LNCAP (cell line): ENCODE measurements around the gene ITGA1.

ENCODE experiments used
- TF ChIP-seq, protein P1 (sequence below): fragments of 450-650 bp; IDR thresholded peaks from 2 replicates; pipeline ENCODE4 v1.5.1; 2017; ENCODE audit warnings: mild to moderate bottlenecking

ITGA1 gene

DNA sequence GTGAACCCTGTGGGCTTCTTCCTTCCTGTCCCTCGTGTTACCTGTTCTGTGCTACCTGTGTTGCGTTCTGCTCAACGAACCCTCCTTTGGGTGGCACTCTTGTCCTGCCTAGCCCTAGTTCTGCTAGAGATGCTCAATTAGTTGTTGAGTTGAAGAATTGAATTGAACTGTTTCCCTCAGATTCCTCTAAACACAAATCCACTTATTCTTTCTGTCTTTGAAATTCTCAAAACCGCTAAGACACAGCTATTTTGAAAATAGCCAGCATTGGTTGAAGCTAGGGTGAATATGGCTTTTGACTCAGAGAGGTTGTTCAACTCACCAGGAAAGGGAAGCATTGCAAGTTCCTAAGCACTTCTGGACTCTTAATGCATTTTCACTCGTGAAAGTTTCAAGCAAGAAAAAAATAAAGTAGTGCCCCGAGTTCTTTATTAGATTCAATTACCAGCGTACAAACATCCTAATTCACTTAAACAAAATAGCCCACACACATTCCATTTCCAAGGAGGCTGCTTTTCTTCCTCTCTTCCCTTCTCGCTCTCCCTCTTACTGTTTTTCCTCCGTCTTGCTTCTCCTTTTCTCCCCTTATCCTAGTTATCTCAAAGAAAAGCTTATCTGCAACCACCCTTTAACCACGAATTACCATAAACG, 642 bp upstream of the ITGA1 start:
- TF ChIP-seq, protein P1, sequence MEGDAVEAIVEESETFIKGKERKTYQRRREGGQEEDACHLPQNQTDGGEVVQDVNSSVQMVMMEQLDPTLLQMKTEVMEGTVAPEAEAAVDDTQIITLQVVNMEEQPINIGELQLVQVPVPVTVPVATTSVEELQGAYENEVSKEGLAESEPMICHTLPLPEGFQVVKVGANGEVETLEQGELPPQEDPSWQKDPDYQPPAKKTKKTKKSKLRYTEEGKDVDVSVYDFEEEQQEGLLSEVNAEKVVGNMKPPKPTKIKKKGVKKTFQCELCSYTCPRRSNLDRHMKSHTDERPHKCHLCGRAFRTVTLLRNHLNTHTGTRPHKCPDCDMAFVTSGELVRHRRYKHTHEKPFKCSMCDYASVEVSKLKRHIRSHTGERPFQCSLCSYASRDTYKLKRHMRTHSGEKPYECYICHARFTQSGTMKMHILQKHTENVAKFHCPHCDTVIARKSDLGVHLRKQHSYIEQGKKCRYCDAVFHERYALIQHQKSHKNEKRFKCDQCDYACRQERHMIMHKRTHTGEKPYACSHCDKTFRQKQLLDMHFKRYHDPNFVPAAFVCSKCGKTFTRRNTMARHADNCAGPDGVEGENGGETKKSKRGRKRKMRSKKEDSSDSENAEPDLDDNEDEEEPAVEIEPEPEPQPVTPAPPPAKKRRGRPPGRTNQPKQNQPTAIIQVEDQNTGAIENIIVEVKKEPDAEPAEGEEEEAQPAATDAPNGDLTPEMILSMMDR = peak; percentile 66

DNA sequence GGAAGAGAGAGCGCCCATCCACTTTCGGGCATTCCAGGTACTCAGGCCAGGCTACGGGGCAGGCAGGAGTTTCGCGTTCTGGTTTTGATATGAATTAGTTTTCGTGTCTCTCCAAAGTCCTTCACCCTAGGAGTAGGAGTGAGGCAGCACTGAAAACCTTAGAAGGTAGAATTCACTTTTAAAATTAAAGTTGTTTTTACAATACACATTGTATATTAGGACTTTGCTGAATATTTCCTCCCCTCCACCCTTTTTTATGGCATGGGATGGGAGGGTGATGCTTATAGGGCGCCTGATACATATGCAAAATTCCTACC, 747 bp downstream of the ITGA1 start:
- TF ChIP-seq, protein P1 = no peak

DNA sequence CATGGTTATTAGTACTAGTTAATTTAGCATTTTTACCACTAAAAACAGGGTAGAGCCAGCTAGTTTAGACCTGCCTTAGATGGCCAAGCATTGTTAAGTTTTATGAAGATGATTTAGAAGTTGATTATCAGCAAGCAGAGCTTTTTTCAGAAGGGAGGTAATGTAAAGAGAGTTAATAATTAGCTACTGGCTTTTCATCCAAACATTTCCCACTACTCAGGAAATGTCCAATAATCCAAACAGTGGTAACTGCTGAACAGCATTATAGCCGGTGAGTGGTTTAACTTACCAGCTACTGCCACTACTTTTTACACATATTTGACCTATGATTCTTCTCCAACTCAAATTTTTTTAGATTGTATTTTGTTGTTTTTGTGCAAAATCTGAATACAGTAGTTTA, 1.7 kb downstream of the ITGA1 start:
- TF ChIP-seq, protein P1 = no peak

DNA sequence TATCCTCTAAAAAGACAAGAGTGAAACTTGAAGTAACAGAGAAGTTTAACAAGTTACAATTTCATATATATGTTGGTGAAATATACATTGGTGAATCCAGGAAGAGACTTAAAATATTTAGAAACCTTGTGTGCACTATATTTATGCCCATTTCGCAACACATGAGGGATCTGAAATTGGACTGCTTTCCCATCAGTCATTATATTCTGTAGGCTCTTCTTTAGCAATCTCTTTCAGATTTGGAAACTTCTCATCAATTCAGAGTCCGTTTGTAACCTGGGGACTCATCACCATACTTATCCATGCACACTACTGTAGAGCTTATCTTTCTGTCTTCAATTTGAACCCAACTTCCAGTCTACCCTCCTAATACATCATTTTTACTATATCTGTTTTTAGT, 2.1 kb downstream of the ITGA1 start:
- TF ChIP-seq, protein P1 = no peak

DNA sequence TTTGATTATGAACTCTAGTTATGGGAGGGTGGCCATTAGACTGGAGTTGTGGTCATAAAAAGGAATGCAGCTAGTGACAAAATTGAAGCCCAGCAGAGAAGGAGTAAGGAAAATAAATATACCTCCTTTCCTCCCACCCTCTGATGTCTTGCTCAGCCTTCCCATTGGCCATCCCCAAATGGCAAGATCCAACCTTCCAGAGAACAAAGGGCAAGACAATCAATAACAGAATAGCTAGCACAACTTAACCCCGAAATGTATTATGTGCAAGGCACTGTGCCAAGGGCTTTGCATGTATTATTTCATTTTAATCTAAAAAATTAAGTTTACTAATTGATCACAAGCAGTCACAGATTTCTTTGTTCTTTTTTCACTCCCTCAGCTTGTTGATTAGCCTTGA, 3.6 kb downstream of the ITGA1 start:
- TF ChIP-seq, protein P1 = no peak

DNA sequence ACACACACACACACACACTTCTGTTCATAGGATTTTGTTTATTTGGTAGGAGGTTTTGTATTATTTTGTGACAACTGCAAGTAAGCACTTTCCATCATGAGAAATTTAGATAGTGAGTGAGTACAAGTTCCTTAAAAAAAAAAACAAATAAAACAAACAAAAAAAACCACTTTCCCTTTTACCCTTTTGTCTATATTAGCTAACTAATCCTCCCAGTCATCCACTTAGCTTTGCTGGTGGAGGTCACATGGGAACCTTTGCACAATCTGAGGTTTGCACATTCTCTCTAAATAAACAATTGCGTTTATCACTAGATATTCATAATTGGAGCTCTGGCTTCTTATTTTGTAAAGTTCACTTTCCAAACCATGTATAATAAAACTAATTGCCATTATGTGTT, 6.8 kb downstream of the ITGA1 start:
- TF ChIP-seq, protein P1 = no peak

DNA sequence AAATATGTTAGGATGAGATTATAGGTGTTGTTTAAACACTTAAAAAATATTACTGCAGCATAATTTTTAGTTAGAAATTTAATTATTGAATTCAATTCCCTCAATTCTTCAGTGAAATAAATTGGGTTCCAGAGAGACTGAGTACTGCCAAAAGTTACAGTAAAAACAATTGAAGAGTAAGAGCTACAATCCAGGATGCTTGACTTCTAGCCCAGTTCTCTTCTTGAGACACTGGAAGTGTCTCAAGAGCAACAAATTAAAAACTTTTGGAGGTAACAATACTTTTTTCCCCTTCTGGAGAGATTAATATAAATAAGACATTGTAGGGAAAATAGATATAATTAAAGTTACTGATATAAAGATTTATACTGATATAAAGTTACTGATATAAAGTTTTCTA, 8.3 kb downstream of the ITGA1 start:
- TF ChIP-seq, protein P1 = no peak

DNA sequence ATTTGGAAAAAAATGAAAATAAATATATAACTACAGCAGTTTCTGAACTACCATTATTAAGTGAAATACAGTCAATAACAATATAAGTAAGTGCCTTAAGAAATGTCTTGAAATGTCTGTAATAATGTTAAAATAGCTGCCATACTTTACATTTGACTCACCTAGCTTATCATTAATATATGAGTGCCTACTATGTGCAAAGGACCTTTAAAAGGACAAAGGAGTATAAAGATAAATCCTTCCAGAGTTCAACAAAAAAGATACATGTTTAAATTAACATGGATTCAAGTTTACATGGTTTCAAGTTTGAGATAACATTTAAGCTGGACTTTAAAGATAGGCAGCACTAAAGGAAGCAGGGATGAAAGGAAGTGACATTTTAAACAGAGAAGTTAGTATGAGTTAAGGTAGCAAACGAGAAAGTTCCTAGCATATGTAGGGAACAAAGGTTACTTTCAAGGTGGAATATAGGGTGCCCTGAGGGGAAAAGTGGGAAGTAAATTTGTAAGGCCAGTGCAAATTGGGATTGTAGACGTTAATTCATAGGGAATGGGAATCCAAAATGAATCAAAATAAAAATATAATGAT, 8.9 kb downstream of the ITGA1 start:
- TF ChIP-seq, protein P1 = no peak
